ENCODE data around the gene SLC24A3.

The SLC24A3 gene

GRCh38 chr20:19473922-19474286 is 261.5 kb downstream of the SLC24A3 start:
- no peak for DNase-seq

- no peak for DNase-seq
Observed at GRCh38 chr20:19478320-19478895, 266.0 kb downstream of the SLC24A3 start.

GRCh38 chr20:19482726-19483125 is 270.3 kb downstream of the SLC24A3 start:
- no peak for DNase-seq

GRCh38 chr20:19483309-19483708 is 270.9 kb downstream of the SLC24A3 start:
- no peak for DNase-seq

GRCh38 chr20:19486446-19486845 is 274.0 kb downstream of the SLC24A3 start:
- DNase-seq = no peak

- DNase-seq = no peak
Observed at GRCh38 chr20:19487420-19487819, 275.0 kb downstream of the SLC24A3 start.

GRCh38 chr20:19491241-19491640 is 278.8 kb downstream of the SLC24A3 start:
- no peak for DNase-seq

GRCh38 chr20:19492116-19492515 is 279.7 kb downstream of the SLC24A3 start:
- no peak for DNase-seq

GRCh38 chr20:19492687-19493336 is 280.4 kb downstream of the SLC24A3 start:
- DNase-seq = no peak

- DNase-seq = no peak
Observed at GRCh38 chr20:19493794-19494495, 281.5 kb downstream of the SLC24A3 start.

- no peak for DNase-seq
Observed at GRCh38 chr20:19495905-19496703, 283.7 kb downstream of the SLC24A3 start.

GRCh38 chr20:19497064-19497463 is 284.6 kb downstream of the SLC24A3 start:
- no peak for DNase-seq

GRCh38 chr20:19498756-19499155 is 286.3 kb downstream of the SLC24A3 start:
- peak; percentile 2 for DNase-seq

GRCh38 chr20:19501476-19502115 is 289.2 kb downstream of the SLC24A3 start:
- DNase-seq = no peak

- no peak for DNase-seq
Observed at GRCh38 chr20:19502169-19502568, 289.7 kb downstream of the SLC24A3 start.

- DNase-seq = no peak
Observed at GRCh38 chr20:19504251-19504650, 291.8 kb downstream of the SLC24A3 start.

GRCh38 chr20:19506021-19506420 is 293.6 kb downstream of the SLC24A3 start:
- no peak for DNase-seq

GRCh38 chr20:19508449-19508848 is 296.0 kb downstream of the SLC24A3 start:
- no peak for DNase-seq

GRCh38 chr20:19510611-19511010 is 298.2 kb downstream of the SLC24A3 start:
- no peak for DNase-seq

GRCh38 chr20:19511931-19512330 is 299.5 kb downstream of the SLC24A3 start:
- no peak for DNase-seq

GRCh38 chr20:19512886-19513677 is 300.6 kb downstream of the SLC24A3 start:
- DNase-seq = no peak

GRCh38 chr20:19515074-19515473 is 302.6 kb downstream of the SLC24A3 start:
- DNase-seq = no peak

Measured in RPMI8226 (cell line).